ENCODE data around the gene PEMT.

GRCh38 chr17:17569691-17570090 is 21.8 kb downstream of the PEMT start:
- TF ChIP-seq, protein P1, sequence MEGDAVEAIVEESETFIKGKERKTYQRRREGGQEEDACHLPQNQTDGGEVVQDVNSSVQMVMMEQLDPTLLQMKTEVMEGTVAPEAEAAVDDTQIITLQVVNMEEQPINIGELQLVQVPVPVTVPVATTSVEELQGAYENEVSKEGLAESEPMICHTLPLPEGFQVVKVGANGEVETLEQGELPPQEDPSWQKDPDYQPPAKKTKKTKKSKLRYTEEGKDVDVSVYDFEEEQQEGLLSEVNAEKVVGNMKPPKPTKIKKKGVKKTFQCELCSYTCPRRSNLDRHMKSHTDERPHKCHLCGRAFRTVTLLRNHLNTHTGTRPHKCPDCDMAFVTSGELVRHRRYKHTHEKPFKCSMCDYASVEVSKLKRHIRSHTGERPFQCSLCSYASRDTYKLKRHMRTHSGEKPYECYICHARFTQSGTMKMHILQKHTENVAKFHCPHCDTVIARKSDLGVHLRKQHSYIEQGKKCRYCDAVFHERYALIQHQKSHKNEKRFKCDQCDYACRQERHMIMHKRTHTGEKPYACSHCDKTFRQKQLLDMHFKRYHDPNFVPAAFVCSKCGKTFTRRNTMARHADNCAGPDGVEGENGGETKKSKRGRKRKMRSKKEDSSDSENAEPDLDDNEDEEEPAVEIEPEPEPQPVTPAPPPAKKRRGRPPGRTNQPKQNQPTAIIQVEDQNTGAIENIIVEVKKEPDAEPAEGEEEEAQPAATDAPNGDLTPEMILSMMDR (IDR thresholded peaks at IDR 0.05): no peak
- TF ChIP-seq POLR2A (IDR thresholded peaks at IDR 0.05): no peak
